HG02885 (cell line): ENCODE results near the gene GOLGA8S.
"Not testable (repeated sequence)": the region's sequence is repeated elsewhere in the genome, so short reads cannot be mapped to it uniquely, and the experiment has no call there.

ENCODE experiments used
- ATAC-seq: cut with Tn5 transposase; IDR thresholded peaks from one replicate; pipeline ENCODE4 v1.9.1; 2021; ENCODE audit warnings: mild to moderate bottlenecking; ENCODE audit not compliant: unreplicated experiment, poor library complexity

Gene GOLGA8S

DNA sequence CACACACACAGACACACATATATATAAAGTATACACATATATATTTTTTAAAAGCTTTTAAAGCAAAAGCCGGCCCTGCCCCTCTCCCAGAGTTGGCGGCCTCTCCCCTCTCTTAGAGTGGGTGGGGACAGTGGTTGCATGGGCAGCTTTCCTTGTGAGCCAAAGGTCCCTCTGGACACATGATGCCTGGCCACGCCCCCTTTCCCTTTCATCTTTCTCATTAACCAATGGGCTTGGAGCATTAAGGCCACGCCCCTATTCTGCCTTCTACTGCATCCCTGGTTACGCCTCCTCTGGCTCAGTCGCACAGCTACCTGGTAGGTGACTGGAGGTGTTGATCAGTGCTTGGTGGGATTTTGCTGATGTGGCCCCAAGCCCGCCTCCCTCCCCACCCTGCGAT is at the start of gene GOLGA8S:
Gene GOLGA8S, plus strand, starts transcription at position 301 of the 400 bp plus-strand sequence. Its CDS starts 62 bp downstream, at position 363.
- not testable (repeated sequence) for ATAC-seq

- not testable (repeated sequence) for ATAC-seq
Measured at GRCh38 chr15:23304805-23305204, 49.7 kb upstream of the GOLGA8S start.

DNA sequence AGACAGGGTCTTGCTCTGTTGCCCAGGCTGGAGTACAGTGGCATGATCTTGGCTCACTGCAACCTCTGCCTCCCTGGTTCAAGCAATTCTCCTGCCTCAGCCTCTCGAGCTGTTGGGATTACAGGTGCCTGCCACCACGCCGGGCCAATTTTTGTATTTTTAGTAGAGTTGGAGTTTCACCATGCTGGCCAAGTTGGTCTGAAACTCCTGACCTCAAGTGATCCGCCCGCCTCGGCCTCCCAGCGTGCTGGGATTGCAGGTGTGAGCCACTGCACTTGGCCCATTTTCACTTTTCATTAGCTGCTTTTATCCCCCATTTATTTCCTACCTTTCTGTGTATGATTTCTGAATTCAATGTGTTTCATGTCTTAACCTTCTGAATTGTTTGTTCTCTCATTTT is 48.6 kb upstream of the GOLGA8S start:
- not testable (repeated sequence) for ATAC-seq

GRCh38 chr15:23311233-23311632 is 43.3 kb upstream of the GOLGA8S start:
- ATAC-seq, result not testable (repeated sequence)

GRCh38 chr15:23334096-23334495 is 20.5 kb upstream of the GOLGA8S start, which contains the start of gene GOLGA6L26:
GOLGA6L26 (minus strand) TSS chr15:23334196; CDS start chr15:23334135, 61 bp downstream.
- not testable (repeated sequence) for ATAC-seq

- ATAC-seq, result not testable (repeated sequence)
Measured at GRCh38 chr15:23362622-23363021, 8.1 kb downstream of the GOLGA8S start.

GRCh38 chr15:23364261-23364660 is 9.7 kb downstream of the GOLGA8S start:
- not testable (repeated sequence) for ATAC-seq

GRCh38 chr15:23370578-23370977 is 16.0 kb downstream of the GOLGA8S start:
- ATAC-seq, result no peak

DNA sequence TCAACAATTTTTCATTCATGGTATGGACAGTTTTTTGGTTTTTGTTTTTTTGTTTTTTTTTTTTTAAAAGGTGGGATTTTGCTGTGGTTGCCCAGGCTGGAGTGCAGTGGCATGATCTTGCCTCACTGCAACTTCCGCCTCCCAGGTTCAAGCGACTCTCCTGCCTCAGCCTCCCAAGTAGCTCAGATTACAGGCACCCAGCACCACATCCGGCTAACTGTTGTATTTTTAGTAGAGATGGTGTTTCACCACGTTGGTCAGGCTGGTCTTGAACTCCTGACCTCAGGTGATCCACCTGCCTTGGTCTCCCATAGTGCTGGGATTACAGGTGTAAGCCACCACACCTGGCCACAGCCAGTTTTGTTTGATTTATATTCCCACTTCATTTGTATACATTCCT is 16.6 kb downstream of the GOLGA8S start:
- not testable (repeated sequence) for ATAC-seq

GRCh38 chr15:23371868-23372267 is 17.3 kb downstream of the GOLGA8S start:
- not testable (repeated sequence) for ATAC-seq

DNA sequence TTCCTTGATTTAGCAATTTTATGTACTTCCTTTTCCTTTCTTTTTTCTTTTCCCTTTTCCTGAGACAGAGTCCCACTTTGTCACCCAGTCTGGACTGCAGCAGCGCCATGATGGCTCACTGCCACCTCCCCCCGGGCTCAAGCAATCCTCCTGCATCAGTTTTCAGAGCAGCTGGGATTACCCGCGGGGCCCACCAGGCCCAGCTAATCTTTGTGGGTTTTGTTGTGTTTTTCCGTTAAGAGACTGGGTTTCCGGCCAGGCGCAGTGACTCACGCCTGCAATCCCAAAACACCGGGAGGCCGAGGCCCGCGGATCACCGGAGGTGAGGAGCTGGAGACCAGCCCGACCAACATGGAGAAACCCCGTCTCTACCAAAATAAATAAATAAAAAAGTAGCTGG is 17.7 kb downstream of the GOLGA8S start:
- no peak for ATAC-seq

DNA sequence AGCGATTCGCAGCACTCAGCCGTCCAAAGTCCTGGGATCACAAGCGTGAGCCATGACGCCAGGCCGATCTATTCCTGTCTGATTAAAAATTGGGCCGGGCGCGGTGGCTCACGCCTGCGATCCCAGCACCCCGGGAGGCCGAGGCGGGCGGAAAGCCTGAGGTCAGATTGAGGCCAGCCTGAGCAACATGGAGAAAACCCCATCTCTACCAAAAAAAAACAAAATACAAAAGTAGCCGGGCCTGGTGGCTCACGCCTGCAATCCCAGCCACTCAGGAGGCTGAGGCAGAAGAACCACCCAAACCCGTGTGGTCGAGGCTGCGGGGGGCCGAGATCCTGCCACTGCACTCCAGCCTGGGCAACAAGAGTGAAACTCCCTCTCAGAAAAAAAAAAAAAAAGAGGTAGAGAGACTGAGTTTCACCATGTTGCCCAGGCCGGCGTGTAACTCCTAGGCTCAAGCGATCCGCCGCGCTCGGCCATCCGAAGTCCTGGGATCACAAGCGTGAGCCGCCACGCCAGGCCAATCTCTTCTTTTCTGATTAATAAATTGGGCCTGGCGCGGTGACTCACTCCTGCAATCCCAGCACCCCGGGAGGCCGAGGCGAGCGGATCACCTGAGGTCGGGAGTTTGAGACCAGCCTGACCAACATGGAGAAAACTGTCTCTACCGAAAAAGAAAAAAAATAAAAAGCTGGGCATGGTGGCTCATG is 18.5 kb downstream of the GOLGA8S start:
- ATAC-seq, result not testable (repeated sequence)

DNA sequence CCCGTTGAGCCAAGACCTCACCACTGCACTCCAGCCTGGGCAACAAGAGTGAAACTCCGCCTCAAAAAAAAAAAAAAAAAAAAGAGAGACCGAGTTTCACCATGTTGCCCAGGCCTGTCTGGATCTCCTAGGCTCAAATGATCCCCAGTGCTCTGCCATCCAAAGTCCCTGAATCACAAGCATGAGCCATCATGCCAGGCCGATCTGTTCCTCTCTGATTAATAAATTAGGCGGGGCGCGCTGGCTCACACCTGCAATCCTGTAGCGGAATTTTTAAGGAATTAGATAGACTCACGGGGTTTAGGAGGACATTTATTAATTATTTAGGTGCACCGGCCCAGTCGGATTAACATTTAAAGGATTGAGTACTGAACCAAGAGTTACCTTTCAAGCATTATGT is 19.7 kb downstream of the GOLGA8S start:
- ATAC-seq, result not testable (repeated sequence)

DNA sequence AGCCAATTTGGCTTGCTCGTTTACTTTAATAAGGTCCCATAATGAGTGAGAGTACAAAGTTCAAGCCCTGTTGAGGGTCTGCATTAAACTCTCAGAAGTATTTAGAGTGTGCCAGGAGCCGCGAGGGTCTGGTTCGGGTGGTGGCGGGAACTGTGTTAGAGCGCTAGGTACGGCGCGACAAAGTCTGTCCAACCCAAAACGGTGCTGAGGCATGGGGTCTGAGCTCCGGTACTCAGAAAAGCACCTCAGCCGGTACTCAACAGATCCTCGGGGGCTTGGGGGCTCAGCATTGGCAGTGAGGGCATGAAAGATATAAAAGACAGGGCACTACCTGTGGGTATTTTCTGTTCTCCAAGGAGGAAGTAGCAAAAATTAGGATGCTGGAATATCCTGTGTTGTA is 24.4 kb downstream of the GOLGA8S start:
- not testable (repeated sequence) for ATAC-seq

DNA sequence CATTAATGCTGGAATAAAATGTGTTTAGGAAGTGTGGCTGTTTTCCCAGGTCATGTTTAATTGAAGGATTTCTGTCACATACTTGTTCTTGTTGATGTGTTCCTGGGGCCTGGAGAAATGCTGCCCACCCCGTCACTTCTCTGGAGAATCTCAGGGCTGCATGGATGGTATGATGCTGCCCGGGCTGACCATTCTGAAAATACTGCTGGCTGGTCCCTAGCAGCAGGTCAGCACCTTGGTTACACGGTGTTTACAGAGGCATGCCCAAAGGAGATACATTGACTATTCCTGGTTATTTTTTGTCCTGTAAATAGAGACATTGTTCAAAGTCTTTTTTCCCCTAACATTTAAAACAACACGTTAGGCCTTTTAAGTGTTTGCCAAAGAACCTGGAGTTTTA is 26.2 kb downstream of the GOLGA8S start:
- not testable (repeated sequence) for ATAC-seq

GRCh38 chr15:23381192-23381591 is 26.6 kb downstream of the GOLGA8S start:
- ATAC-seq, result not testable (repeated sequence)

- no peak for ATAC-seq
Measured at GRCh38 chr15:23384371-23384770, 29.8 kb downstream of the GOLGA8S start.

GRCh38 chr15:23385886-23386430 is 31.4 kb downstream of the GOLGA8S start:
- no peak for ATAC-seq

DNA sequence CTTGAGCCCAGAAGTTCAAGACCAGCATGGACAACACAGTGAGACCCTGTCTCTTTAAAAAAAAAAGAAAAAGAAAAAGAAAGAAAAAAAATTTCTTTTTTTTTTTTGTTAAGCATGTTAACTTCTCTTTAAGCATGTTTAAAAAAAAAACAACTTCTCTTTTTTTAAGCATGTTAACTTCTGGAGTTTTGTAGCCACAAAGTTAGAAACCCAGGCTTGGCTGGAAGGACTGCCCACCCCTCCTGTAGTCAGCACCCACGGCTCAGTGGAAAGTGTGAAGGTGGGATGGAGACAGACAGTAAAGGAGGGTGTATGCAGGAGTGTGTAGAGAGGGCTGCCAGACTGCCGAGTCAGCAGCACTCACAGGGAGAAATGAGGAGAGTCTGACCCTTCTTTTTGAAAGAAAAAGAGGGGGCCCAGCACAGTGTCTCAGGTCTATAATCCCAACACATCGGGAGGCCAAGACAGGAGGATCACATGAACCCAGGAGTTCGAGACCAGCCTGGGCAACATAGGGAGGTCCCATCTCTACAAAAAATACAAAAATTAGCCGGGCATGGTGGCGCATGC is 33.2 kb downstream of the GOLGA8S start:
- no peak for ATAC-seq

GRCh38 chr15:23395030-23395692 is 40.6 kb downstream of the GOLGA8S start:
- no peak for ATAC-seq

DNA sequence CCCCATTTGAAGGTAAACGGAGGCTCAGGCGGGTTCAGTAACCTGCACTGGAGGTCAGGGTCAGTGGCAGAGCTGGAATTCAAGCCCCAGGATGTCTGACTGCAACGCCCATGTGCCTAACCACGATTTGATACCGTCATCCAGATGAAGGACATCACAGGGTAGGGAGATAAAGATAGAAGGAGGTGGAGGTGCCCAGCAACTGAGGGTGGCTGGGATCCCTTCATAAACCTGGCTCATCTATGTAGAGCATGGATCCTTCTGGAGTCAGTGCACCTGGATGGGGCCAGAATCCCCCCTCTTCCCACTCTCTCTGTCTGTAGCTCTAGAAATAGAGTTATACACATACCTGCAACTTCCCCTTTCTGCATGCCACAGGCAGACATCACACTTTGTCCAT is 41.3 kb downstream of the GOLGA8S start:
- no peak for ATAC-seq
